Thyroid gland (tissue), 4 donors: ENCODE data around the gene PTPRN2. TPM values are rescaled to one million over a fixed set of nuclear protein-coding genes. Genes with fewer than 3 reads are reported as not detected.
"Not testable (repeated sequence)": the region's sequence is repeated elsewhere in the genome, so short reads cannot be mapped to it uniquely, and the experiment has no call there.

Experiments
- DNase-seq, 2 donors: peaks; one replicate each; pipeline ENCODE4 v3.0.0-alpha.2; 2019
- H3K27ac ChIP-seq, 3 donors: fragments of 200-600 bp; sonication (generic); 1 replicate in 2 of 3; 2 replicates in 1 of 3; pipeline ENCODE4 v1.5.1; 2016 to 2019; ENCODE audit warnings: mild to moderate bottlenecking in 1 of 3, moderate library complexity in 1 of 3
- H3K27me3 ChIP-seq: fragments of 200-600 bp; sonication (generic); one replicate; pipeline ENCODE4 v1.5.1; 2019
- H3K36me3 ChIP-seq, 2 donors: fragments of 200-600 bp; sonication (generic); one replicate each; pipeline ENCODE4 v1.5.1; 2016 to 2019
- H3K4me1 ChIP-seq, 2 donors: fragments of 200-600 bp; sonication (generic); one replicate each; pipeline ENCODE4 v1.5.1; 2017 to 2019
- H3K4me3 ChIP-seq, 3 donors: fragments of 200-600 bp; sonication (generic); replicated peaks in 1 of 3; 1 replicate in 2 of 3; 2 replicates in 1 of 3; pipeline ENCODE4 v1.5.1; 2016; ENCODE audit warnings: mild to moderate bottlenecking in 1 of 3
- H3K9me3 ChIP-seq: fragments of 200-600 bp; sonication (generic); one replicate; pipeline ENCODE4 v1.5.1; 2017
- POLR2A ChIP-seq, 2 donors: fragments of 450-650 bp; IDR thresholded peaks; one replicate each; pipeline ENCODE4 v1.6.1; 2017; ENCODE audit warnings: antibody characterized with exemption in 2 of 2, mild to moderate bottlenecking in 2 of 2, moderate library complexity in 1 of 2
- WGBS, 2 donors: methylation state at CpG; one replicate each; pipeline ENCODE4 v1.1.5; 2017; 5-methylcytosine and 5-hydroxymethylcytosine counted together
- intact Hi-C: fragments of 100-400 bp; cut with DNase I; formaldehyde crosslinking; loops from one replicate; pipeline ENCODE4 v1.15.1; 2023
- total RNA-seq, 4 donors: library from RNA; depleted of rRNA; stranded (reverse); fragments of >200 nt; gene quantifications; one replicate each; pipeline ENCODE4 v1.2.3, GENCODE V29; 2016
- TF ChIP-seq, protein P1 (sequence below), 6 experiments: fragments of 200-600 bp in 3 of 6; fragments of 450-650 bp in 3 of 6; sonication (generic) in 3 of 6; IDR thresholded peaks; one replicate each; pipeline ENCODE4 v1.5.1; 2016 to 2019; ENCODE audit warnings: antibody characterized with exemption in 6 of 6, mild to moderate bottlenecking in 2 of 6, inconsistent platforms in 1 of 6, moderate library complexity in 1 of 6

The PTPRN2 gene
- total RNA-seq, 4 donors from 2014 or later = 4.2 to 9.9 (median 7.7) TPM

GRCh38 chr7:158538156-158538946, 49.3 kb downstream of the PTPRN2 start:
- Histone ChIP-seq H3K9me3 (no peaks in the 10 kb centered on the region), H3K27me3 (no peaks in the 10 kb centered on the region), H3K36me3 (no peaks in the 10 kb centered on the region), H3K4me1 (no peaks in the 10 kb centered on the region), H3K27ac (no peak overlapping the region), H3K4me3 (no peak overlapping the region)
- intact Hi-C loops = no loop called here
- DNase-seq = no peak
- 88% methylated on average over 36 of the region's 36 CpGs for WGBS, 2 donors
- TF ChIP-seq POLR2A (IDR thresholded peaks at IDR 0.05) = no peak
- TF ChIP-seq, protein P1, sequence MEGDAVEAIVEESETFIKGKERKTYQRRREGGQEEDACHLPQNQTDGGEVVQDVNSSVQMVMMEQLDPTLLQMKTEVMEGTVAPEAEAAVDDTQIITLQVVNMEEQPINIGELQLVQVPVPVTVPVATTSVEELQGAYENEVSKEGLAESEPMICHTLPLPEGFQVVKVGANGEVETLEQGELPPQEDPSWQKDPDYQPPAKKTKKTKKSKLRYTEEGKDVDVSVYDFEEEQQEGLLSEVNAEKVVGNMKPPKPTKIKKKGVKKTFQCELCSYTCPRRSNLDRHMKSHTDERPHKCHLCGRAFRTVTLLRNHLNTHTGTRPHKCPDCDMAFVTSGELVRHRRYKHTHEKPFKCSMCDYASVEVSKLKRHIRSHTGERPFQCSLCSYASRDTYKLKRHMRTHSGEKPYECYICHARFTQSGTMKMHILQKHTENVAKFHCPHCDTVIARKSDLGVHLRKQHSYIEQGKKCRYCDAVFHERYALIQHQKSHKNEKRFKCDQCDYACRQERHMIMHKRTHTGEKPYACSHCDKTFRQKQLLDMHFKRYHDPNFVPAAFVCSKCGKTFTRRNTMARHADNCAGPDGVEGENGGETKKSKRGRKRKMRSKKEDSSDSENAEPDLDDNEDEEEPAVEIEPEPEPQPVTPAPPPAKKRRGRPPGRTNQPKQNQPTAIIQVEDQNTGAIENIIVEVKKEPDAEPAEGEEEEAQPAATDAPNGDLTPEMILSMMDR (IDR thresholded peaks at IDR 0.05) = no peak

DNA sequence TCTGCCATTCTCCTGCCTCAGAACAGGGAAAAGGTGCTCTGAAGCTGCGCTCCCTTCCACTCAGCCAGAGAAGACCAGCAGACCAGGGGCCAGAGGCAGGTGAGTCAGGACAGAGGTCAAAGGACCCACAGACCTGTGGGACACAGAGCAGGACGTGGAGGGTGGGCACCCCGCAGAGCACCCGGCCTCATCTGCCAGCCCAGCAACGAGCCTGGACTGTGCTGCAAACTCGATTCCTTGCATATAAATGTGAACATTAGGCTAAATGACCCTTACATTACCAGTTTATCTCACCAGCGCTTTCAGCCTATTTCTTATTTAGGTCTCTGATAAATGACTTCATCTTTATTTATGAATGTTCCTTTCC, 50.1 kb downstream of the PTPRN2 start:
- H3K27me3 ChIP-seq = no peaks in the 10 kb centered on the region
- intact Hi-C loops = no loop called here
- WGBS, 2 donors = 77 to 81% methylated on average over 7 of the region's 7 CpGs
- no peaks in the 10 kb centered on the region for H3K9me3 ChIP-seq
- H3K27ac ChIP-seq = no peak overlapping the region
- no peak for DNase-seq
- H3K4me1 ChIP-seq = no peaks in the 10 kb centered on the region
- TF ChIP-seq POLR2A (IDR thresholded peaks at IDR 0.05) = no peak
- TF ChIP-seq, protein P1 (IDR thresholded peaks at IDR 0.05) = no peak
- H3K36me3 ChIP-seq = no peaks in the 10 kb centered on the region
- H3K4me3 ChIP-seq = no peak overlapping the region

- no peak overlapping the region for H3K27ac ChIP-seq
- no peaks in the 10 kb centered on the region for H3K27me3 ChIP-seq
- no peak for DNase-seq
- H3K4me1 ChIP-seq = no peaks in the 10 kb centered on the region
- intact Hi-C loops = no loop called here
- 47 to 59% methylated on average over 11 to 13 of the region's 13 CpGs for WGBS, 2 donors
- TF ChIP-seq, protein P1 (IDR thresholded peaks at IDR 0.05) = no peak
- no peak for TF ChIP-seq POLR2A (IDR thresholded peaks at IDR 0.05)
- no peaks in the 10 kb centered on the region for H3K36me3 ChIP-seq
- no peaks in the 10 kb centered on the region for H3K9me3 ChIP-seq
- no peak overlapping the region for H3K4me3 ChIP-seq
Observed at GRCh38 chr7:158536871-158537515, 50.6 kb downstream of the PTPRN2 start.

GRCh38 chr7:158535079-158535478, 52.5 kb downstream of the PTPRN2 start:
- no peak for DNase-seq
- no peak overlapping the region for H3K4me3 ChIP-seq
- H3K36me3 ChIP-seq = no peaks in the 10 kb centered on the region
- 83 to 87% methylated on average over 4 of the region's 4 CpGs for WGBS, 2 donors
- intact Hi-C loops = no loop called here
- TF ChIP-seq, protein P1 (IDR thresholded peaks at IDR 0.05) = no peak
- no peak for TF ChIP-seq POLR2A (IDR thresholded peaks at IDR 0.05)
- no peak overlapping the region for H3K27ac ChIP-seq
- H3K9me3 ChIP-seq = no peaks in the 10 kb centered on the region
- no peaks in the 10 kb centered on the region for H3K27me3 ChIP-seq
- H3K4me1 ChIP-seq = no peaks in the 10 kb centered on the region

- 80 to 81% methylated on average over 5 to 16 of the region's 16 CpGs for WGBS, 2 donors
- H3K27me3 ChIP-seq = no peaks in the 10 kb centered on the region
- TF ChIP-seq, protein P1 (IDR thresholded peaks at IDR 0.05) = no peak
- no peak for TF ChIP-seq POLR2A (IDR thresholded peaks at IDR 0.05)
- no peak for DNase-seq
- H3K4me3 ChIP-seq = no peak overlapping the region
- no peaks in the 10 kb centered on the region for H3K9me3 ChIP-seq
- H3K36me3 ChIP-seq = no peaks in the 10 kb centered on the region
- intact Hi-C loops = no loop called here
- no peaks in the 10 kb centered on the region for H3K4me1 ChIP-seq
- H3K27ac ChIP-seq = no peak overlapping the region
Observed at GRCh38 chr7:158534598-158534997, 53.0 kb downstream of the PTPRN2 start.

GRCh38 chr7:158534134-158534515, 53.5 kb downstream of the PTPRN2 start:
- not testable (repeated sequence) for H3K9me3 ChIP-seq
- WGBS, 2 donors = 83 to 96% methylated on average over 1 to 5 of the region's 12 CpGs

More at GRCh38 chr7:158534134-158534515, 53.5 kb downstream of the PTPRN2 start:
- H3K36me3 ChIP-seq, H3K27ac ChIP-seq, H3K4me1 ChIP-seq, H3K27me3 ChIP-seq, H3K4me3 ChIP-seq, DNase-seq, intact Hi-C loops: not testable (repeated sequence)
